A673 (cell line): ENCODE results near the gene ZNF33A. TPM values are rescaled to one million over a fixed set of nuclear protein-coding genes. Genes with fewer than 3 reads are reported as not detected.
"Not testable (repeated sequence)": the region's sequence is repeated elsewhere in the genome, so short reads cannot be mapped to it uniquely, and the experiment has no call there.

Experiments
- BruUV-seq: library from RNA; stranded (reverse); fragments of 400-500 nt; replicated peaks from 2 replicates; lab custom pipeline; 2021; lab: Mats Ljungman, UMichigan
- CTCF ChIA-PET: fragments of 300-600 bp; sonication (Branson Sonifier 250); formaldehyde crosslinking; loops from one replicate; lab custom pipeline; 2022; ENCODE audit warnings: antibody characterized with exemption; lab: Charles Lee
- POLR2A ChIA-PET: fragments of 300-600 bp; sonication (Branson Sonifier 250); formaldehyde crosslinking; loops from one replicate; lab custom pipeline; 2022; ENCODE audit warnings: antibody characterized with exemption; ENCODE audit not compliant: low non-redundant PET; lab: Charles Lee
- DNase-seq: peaks from one replicate; pipeline ENCODE4 v3.0.0-alpha.2; 2015; ENCODE audit warnings: low spot score
- H3K27ac ChIP-seq: fragments of 200-600 bp; sonication (generic); 2 replicates; pipeline ENCODE4 v1.5.1; 2016; ENCODE audit warnings: mixed run types, low read depth, mild to moderate bottlenecking, mixed read lengths, antibody characterized with exemption, low read length; ENCODE audit not compliant: poor library complexity, severe bottlenecking
- H3K27me3 ChIP-seq: fragments of 200-600 bp; sonication (generic); replicated peaks from 2 replicates; pipeline ENCODE4 v1.6.1; 2017; ENCODE audit warnings: mixed run types, low read depth, mild to moderate bottlenecking, mixed read lengths, antibody characterized with exemption, low read length; ENCODE audit not compliant: insufficient read depth, poor library complexity
- H3K36me3 ChIP-seq: fragments of 200-600 bp; sonication (generic); 2 replicates; pipeline ENCODE4 v1.6.1; 2016; ENCODE audit warnings: mixed run types, mild to moderate bottlenecking, mixed read lengths, antibody characterized with exemption, low read length; ENCODE audit not compliant: insufficient read depth, poor library complexity, severe bottlenecking
- H3K4me1 ChIP-seq: fragments of 200-600 bp; sonication (generic); 2 replicates; pipeline ENCODE4 v1.6.1; 2017; ENCODE audit warnings: mixed run types, mild to moderate bottlenecking, mixed read lengths, antibody characterized with exemption, low read length; ENCODE audit not compliant: insufficient read depth, poor library complexity, severe bottlenecking
- H3K4me3 ChIP-seq: fragments of 200-600 bp; sonication (generic); 2 replicates; pipeline ENCODE4 v1.5.1; 2016; ENCODE audit warnings: low read depth, mixed run types, mild to moderate bottlenecking, mixed read lengths, low read length; ENCODE audit not compliant: poor library complexity, severe bottlenecking
- H3K9me3 ChIP-seq: fragments of 200-600 bp; sonication (generic); 2 replicates; pipeline ENCODE4 v1.6.1; 2016; ENCODE audit warnings: mixed run types, low read depth, mild to moderate bottlenecking, mixed read lengths, antibody characterized with exemption, low read length; ENCODE audit not compliant: poor library complexity, severe bottlenecking
- CTCF ChIP-seq: fragments of 300-800, 200-600 bp; sonication (generic); conservative IDR thresholded peaks from 2 replicates; pipeline ENCODE4 v1.5.1; 2017; ENCODE audit warnings: low read depth, mild to moderate bottlenecking, antibody characterized with exemption, low read length, moderate library complexity, mixed read lengths
- EZH2 ChIP-seq: fragments of 200-600 bp; sonication (generic); IDR thresholded peaks from 2 replicates; pipeline ENCODE4 v1.6.1; 2017; ENCODE audit warnings: borderline replicate concordance, low read depth, mild to moderate bottlenecking, mixed read lengths, antibody characterized with exemption, low read length; ENCODE audit not compliant: poor library complexity, severe bottlenecking
- intact Hi-C: fragments of 100-400 bp; cut with micrococcal nuclease; formaldehyde crosslinking; loops from one replicate; pipeline ENCODE4 v1.10.0; 2022; ENCODE audit not compliant: unreplicated experiment
- total RNA-seq: library from RNA; stranded (reverse); gene quantifications from 2 replicates; pipeline ENCODE4 v1.2.3, GENCODE V29; 2021

Gene ZNF33A
- total RNA-seq, 1 experiment from 2014 or later = 21.9 TPM

GRCh38 chr10:38047666-38048065 is 37.2 kb downstream of the ZNF33A start:
- no peak overlapping the region for H3K4me3 ChIP-seq
- CTCF ChIA-PET = no interaction called here
- POLR2A ChIA-PET = no interaction called here
- no peaks in the 10 kb centered on the region for H3K27me3 ChIP-seq
- no TSS peak for BruUV-seq
- H3K4me1 ChIP-seq = no peaks in the 10 kb centered on the region
- no peaks in the 10 kb centered on the region for H3K36me3 ChIP-seq
- TF ChIP-seq CTCF (no peak), EZH2 (no peak)
- no peaks in the 10 kb centered on the region for H3K9me3 ChIP-seq
- no peak overlapping the region for H3K27ac ChIP-seq
- DNase-seq = no peak
- intact Hi-C loops = no loop called here

DNA sequence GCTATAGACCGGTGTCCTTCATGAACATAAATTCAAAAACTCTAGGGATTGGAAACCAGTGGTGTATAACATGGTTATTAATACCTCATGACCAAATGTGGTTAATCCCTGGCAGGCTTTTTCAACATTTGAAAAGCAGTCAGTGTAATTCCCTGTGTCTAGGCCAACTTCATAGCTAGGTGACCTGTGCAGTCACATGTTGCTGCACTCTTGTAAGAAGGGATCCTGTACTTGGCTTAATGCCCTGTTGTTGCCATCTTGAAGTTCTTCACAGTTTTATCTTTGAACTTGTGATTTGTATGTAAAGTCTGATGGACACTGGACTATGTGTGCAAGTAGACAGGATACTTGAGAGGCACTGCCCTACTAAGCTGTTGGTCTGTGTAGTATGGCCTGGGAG is 39.7 kb downstream of the ZNF33A start:
- TF ChIP-seq CTCF = no peak
- no peak for TF ChIP-seq EZH2
- no peaks in the 10 kb centered on the region for H3K4me1 ChIP-seq
- H3K36me3 ChIP-seq = peaks cover 20% of the 10 kb centered on the region
- intact Hi-C loops = no loop called here
- ChIA-PET CTCF (no interaction called here), POLR2A (no interaction called here)
- no peaks in the 10 kb centered on the region for H3K27me3 ChIP-seq
- H3K4me3 ChIP-seq = no peak overlapping the region
- DNase-seq = peak; percentile 12
- BruUV-seq = no TSS peak
- H3K9me3 ChIP-seq = peaks cover 23% of the 10 kb centered on the region
- H3K27ac ChIP-seq = peak overlapping the region; percentile 72

- H3K4me1 ChIP-seq = no peaks in the 10 kb centered on the region
- no peak overlapping the region for H3K27ac ChIP-seq
- H3K27me3 ChIP-seq = no peaks in the 10 kb centered on the region
- no peak overlapping the region for H3K4me3 ChIP-seq
- H3K9me3 ChIP-seq = peaks cover 51% of the 10 kb centered on the region
- no peak for TF ChIP-seq EZH2
- TF ChIP-seq CTCF = no peak
- H3K36me3 ChIP-seq = peaks cover 37% of the 10 kb centered on the region
- POLR2A ChIA-PET = no interaction called here
- DNase-seq = no peak
- CTCF ChIA-PET = no interaction called here
- intact Hi-C loops = no loop called here
- no TSS peak for BruUV-seq
These were observed 43.9 kb downstream of the ZNF33A start for GRCh38 chr10:38054361-38054797.

DNA sequence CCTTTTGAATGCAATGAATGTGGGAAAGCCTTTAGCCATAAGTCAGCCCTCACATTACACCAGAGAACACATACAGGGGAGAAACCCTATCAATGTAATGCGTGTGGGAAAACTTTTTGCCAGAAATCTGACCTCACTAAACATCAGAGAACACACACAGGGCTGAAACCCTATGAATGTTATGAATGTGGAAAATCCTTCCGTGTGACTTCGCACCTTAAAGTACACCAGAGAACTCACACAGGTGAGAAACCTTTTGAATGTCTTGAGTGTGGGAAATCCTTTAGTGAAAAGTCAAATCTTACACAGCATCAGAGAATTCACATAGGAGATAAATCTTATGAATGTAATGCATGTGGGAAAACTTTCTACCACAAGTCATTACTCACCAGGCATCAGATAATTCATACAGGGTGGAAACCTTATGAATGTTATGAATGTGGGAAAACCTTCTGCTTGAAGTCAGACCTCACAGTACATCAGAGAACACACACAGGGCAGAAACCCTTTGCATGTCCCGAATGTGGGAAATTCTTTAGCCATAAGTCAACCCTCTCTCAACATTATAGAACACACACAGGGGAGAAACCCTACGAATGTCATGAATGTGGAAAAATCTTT is 44.9 kb downstream of the ZNF33A start:
- POLR2A ChIA-PET, BruUV-seq: not testable (repeated sequence)
- peaks cover 37% of the 10 kb centered on the region for H3K36me3 ChIP-seq

GRCh38 chr10:38069663-38070062 is 59.2 kb downstream of the ZNF33A start:
- DNase-seq, BruUV-seq, intact Hi-C loops, H3K36me3 ChIP-seq, POLR2A ChIA-PET, H3K9me3 ChIP-seq, H3K27ac ChIP-seq, CTCF ChIA-PET, H3K4me3 ChIP-seq, H3K27me3 ChIP-seq, H3K4me1 ChIP-seq: not testable (repeated sequence)

More for the DNA sequence above, 44.9 kb downstream of the ZNF33A start:
- CTCF ChIA-PET, H3K4me3 ChIP-seq, DNase-seq, intact Hi-C loops, H3K4me1 ChIP-seq, H3K27me3 ChIP-seq, H3K27ac ChIP-seq: not testable (repeated sequence)
- peaks cover 51% of the 10 kb centered on the region for H3K9me3 ChIP-seq
